ENCODE measurements around the gene AIG1. TPM values are rescaled to one million over a fixed set of nuclear protein-coding genes. Genes with fewer than 3 reads are reported as not detected.

AIG1 gene
- total RNA-seq, 4 donors from 2014 or later = 40.7 to 56.4 (median 43.6) TPM

GRCh38 chr6:143149771-143150170 is 89.1 kb downstream of the AIG1 start:
- TF ChIP-seq CTCF (IDR thresholded peaks at IDR 0.05; ENCODE audit: low read depth) = no peak

GRCh38 chr6:143150281-143150680 is 89.6 kb downstream of the AIG1 start:
- TF ChIP-seq CTCF (IDR thresholded peaks at IDR 0.05; ENCODE audit: low read depth) = no peak

- TF ChIP-seq CTCF (IDR thresholded peaks at IDR 0.05; ENCODE audit: low read depth) = no peak
Measured at GRCh38 chr6:143151381-143151780, 90.7 kb downstream of the AIG1 start.

- no peak for TF ChIP-seq CTCF (IDR thresholded peaks at IDR 0.05; ENCODE audit: low read depth)
Measured at GRCh38 chr6:143155681-143156080, 95.0 kb downstream of the AIG1 start.

GRCh38 chr6:143157131-143157530 is 96.4 kb downstream of the AIG1 start:
- no peak for TF ChIP-seq CTCF (IDR thresholded peaks at IDR 0.05; ENCODE audit: low read depth)

- no peak for TF ChIP-seq CTCF (IDR thresholded peaks at IDR 0.05; ENCODE audit: low read depth)
Measured at GRCh38 chr6:143158113-143158581, 97.5 kb downstream of the AIG1 start.

GRCh38 chr6:143159001-143159400 is 98.3 kb downstream of the AIG1 start:
- no peak for TF ChIP-seq CTCF (IDR thresholded peaks at IDR 0.05; ENCODE audit: low read depth)
